Osteoblast (primary cell): Measurements from ENCODE around the gene TMEM106C. TPM values are rescaled to one million over a fixed set of nuclear protein-coding genes. Genes with fewer than 3 reads are reported as not detected.
A peak's percentile ranks its signal among the peaks of the same experiment; 100 is the strongest.

Source experiments
- DNase-seq: peaks from one replicate; pipeline ENCODE4 v3.0.0; 2011; ENCODE audit warnings: low spot score, mixed read lengths; ENCODE audit not compliant: insufficient read length; ENCODE audit errors: missing footprints
- H2AFZ ChIP-seq: 2 replicates; pipeline ENCODE4 v1.6.0; 2011; ENCODE audit warnings: mild to moderate bottlenecking, low read length
- H3K27ac ChIP-seq: 2 replicates; pipeline ENCODE4 v1.5.1; 2011; ENCODE audit warnings: mild to moderate bottlenecking, low read depth, low read length, moderate library complexity
- H3K27me3 ChIP-seq: 2 replicates; pipeline ENCODE4 v1.6.0; 2012; ENCODE audit warnings: mild to moderate bottlenecking, control low read depth, inconsistent platforms, low read length, moderate library complexity; ENCODE audit not compliant: insufficient read depth
- H3K36me3 ChIP-seq: 2 replicates; pipeline ENCODE4 v1.5.1; 2011; ENCODE audit warnings: mild to moderate bottlenecking, low read length, control low read depth, moderate library complexity; ENCODE audit not compliant: insufficient read depth
- H3K4me1 ChIP-seq: 2 replicates; pipeline ENCODE4 v1.5.1; 2011; ENCODE audit warnings: mild to moderate bottlenecking, low read length, control low read depth, moderate library complexity; ENCODE audit not compliant: insufficient read depth
- H3K4me2 ChIP-seq: 2 replicates; pipeline ENCODE4 v1.6.0; 2011; ENCODE audit warnings: mild to moderate bottlenecking, low read length; ENCODE audit not compliant: insufficient read depth
- H3K4me3 ChIP-seq: fragments of 200-600 bp; sonication (generic); 3 replicates; pipeline ENCODE4 v1.5.1; 2012; ENCODE audit warnings: mild to moderate bottlenecking, low read length, inconsistent platforms; ENCODE audit not compliant: insufficient read depth
- H3K79me2 ChIP-seq: 2 replicates; pipeline ENCODE4 v1.6.0; 2012; ENCODE audit warnings: mild to moderate bottlenecking, low read length, control low read depth, inconsistent platforms; ENCODE audit not compliant: insufficient read depth
- H3K9me3 ChIP-seq: 2 replicates; pipeline ENCODE4 v1.5.1; 2011; ENCODE audit warnings: low read depth, low read length, control low read depth
- H4K20me1 ChIP-seq: 2 replicates; pipeline ENCODE4 v1.6.0; 2012; ENCODE audit warnings: mild to moderate bottlenecking, low read length, control low read depth; ENCODE audit not compliant: insufficient read depth
- total RNA-seq: library from RNA; depleted of rRNA; stranded (reverse); fragments of >200 nt; gene quantifications from 2 replicates; pipeline ENCODE4 v1.2.3, GENCODE V29; 2012
- TF ChIP-seq, protein P1 (sequence below): IDR thresholded peaks from 2 replicates; pipeline ENCODE4 v1.5.1; 2011; ENCODE audit warnings: mild to moderate bottlenecking, low read depth, low read length, moderate library complexity; ENCODE audit errors: extremely low read depth

The TMEM106C gene
- total RNA-seq, 1 donor = 57.5 TPM

DNA sequence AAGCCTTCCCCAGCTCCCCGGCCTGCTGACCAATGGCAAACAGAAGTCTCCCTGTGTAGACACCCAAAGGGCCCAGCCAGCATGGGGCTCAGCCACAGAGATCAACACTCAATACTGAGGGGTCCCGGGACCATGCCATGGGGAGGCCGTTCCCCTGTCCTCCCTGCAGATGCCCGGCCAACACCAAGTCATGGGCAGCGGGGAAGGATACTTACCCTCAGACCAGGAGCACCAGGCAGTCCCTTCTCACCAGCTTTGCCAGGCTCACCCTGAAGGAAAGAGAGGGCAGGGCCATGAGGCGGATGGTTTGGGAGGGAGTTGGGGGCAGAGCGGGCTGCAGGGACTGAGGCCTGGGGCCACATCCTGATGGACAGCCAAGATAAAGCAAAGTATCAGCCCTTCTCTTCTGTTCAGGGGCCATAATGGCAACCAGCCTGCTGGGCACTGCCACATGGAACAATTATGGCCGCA, 21.0 kb downstream of the TMEM106C start:
- H3K79me2 ChIP-seq = no peaks in the 10 kb centered on the region
- no peak overlapping the region for H2AFZ ChIP-seq
- no peaks in the 10 kb centered on the region for H3K9me3 ChIP-seq
- H4K20me1 ChIP-seq = no peaks in the 10 kb centered on the region
- DNase-seq = peak; percentile 71
- H3K27me3 ChIP-seq = peaks cover 6% of the 10 kb centered on the region
- H3K4me1 ChIP-seq = no peaks in the 10 kb centered on the region
- H3K4me3 ChIP-seq = no peak overlapping the region
- H3K4me2 ChIP-seq = no peak overlapping the region
- TF ChIP-seq, protein P1, sequence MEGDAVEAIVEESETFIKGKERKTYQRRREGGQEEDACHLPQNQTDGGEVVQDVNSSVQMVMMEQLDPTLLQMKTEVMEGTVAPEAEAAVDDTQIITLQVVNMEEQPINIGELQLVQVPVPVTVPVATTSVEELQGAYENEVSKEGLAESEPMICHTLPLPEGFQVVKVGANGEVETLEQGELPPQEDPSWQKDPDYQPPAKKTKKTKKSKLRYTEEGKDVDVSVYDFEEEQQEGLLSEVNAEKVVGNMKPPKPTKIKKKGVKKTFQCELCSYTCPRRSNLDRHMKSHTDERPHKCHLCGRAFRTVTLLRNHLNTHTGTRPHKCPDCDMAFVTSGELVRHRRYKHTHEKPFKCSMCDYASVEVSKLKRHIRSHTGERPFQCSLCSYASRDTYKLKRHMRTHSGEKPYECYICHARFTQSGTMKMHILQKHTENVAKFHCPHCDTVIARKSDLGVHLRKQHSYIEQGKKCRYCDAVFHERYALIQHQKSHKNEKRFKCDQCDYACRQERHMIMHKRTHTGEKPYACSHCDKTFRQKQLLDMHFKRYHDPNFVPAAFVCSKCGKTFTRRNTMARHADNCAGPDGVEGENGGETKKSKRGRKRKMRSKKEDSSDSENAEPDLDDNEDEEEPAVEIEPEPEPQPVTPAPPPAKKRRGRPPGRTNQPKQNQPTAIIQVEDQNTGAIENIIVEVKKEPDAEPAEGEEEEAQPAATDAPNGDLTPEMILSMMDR = no peak
- no peak overlapping the region for H3K27ac ChIP-seq
- no peaks in the 10 kb centered on the region for H3K36me3 ChIP-seq

DNA sequence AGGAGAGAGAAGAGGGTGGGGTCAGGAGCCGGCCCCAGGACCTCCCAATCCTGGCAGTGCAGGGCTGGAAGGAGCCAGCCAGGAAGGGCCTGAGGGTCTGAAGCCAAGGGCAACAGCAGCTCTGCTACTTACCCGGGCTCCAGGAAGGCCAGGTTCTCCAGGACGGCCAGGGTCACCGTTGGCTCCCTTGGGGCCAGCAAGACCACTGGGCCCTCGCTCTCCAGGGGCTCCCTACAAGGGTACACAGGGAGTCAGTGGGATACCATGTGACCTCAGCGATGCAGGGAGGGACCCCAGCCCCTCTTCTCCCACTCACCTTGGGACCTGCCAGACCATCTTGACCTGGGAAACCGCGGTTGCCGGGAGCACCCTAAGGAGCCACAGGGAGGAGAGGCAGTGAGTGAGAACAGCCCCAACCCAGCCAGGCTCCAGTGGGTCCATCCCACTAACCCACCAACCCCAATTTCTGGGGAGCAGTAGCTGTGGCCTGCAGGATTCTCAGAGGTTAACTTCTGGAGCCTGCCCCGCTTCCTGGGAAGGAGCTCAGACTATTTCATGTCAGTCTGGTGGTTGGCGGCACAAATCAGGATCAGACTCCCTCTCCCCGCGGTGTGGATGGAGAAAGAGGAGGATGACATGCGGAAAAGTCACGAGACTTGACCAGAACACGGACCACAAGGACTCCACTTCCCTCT, 22.3 kb downstream of the TMEM106C start:
- Histone ChIP-seq H3K36me3 (no peaks in the 10 kb centered on the region), H3K27me3 (peaks cover 10% of the 10 kb centered on the region), H3K9me3 (no peaks in the 10 kb centered on the region), H3K79me2 (no peaks in the 10 kb centered on the region), H3K4me2 (no peak overlapping the region), H3K4me3 (no peak overlapping the region), H3K27ac (no peak overlapping the region), H3K4me1 (no peaks in the 10 kb centered on the region), H4K20me1 (no peaks in the 10 kb centered on the region), H2AFZ (no peak overlapping the region)
- TF ChIP-seq, protein P1 = no peak
- DNase-seq = peak; percentile 71

DNA sequence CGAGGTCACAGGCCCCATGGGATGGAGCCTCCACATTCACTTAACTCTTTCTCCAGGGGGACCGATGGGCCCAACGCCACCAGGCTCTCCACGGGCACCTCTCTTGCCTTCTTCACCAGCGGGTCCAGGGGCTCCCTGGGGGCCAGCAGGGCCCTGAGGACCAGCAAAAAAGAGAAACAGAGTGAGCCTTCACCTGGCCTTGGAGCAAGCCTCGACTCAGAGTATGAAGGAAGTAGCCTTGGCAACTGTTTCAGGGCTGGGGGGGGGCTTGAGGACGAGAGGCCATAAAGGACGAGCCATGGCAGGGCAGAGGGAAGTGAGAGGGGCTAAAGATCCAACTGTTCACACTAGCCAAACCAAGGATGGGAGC, 22.9 kb downstream of the TMEM106C start:
- Histone ChIP-seq H3K9me3 (no peaks in the 10 kb centered on the region), H3K27ac (no peak overlapping the region), H3K4me2 (no peak overlapping the region), H3K79me2 (no peaks in the 10 kb centered on the region), H3K36me3 (no peaks in the 10 kb centered on the region), H2AFZ (no peak overlapping the region), H3K4me1 (no peaks in the 10 kb centered on the region), H4K20me1 (no peaks in the 10 kb centered on the region), H3K27me3 (peaks cover 10% of the 10 kb centered on the region), H3K4me3 (no peak overlapping the region)
- TF ChIP-seq, protein P1 = no peak
- no peak for DNase-seq

DNA sequence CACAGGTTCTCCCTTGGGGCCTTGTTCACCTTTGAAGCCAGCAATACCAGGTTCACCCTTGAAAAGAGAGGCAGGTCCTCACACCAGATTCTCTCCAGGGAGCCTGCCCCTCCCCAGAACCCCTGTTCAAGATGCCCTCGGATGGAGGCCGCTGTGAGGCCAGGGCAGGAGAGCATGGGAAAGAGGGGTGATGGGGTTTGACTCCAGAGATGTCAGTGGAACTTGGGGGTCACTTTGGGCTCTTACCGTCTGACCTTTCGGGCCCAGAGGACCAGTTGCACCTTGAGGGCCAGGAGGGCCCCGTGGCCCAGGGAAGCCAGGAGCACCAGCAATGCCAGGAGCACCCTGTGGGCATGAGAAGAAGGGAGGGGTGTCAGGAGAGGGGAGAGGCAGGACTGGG, 23.4 kb downstream of the TMEM106C start:
- TF ChIP-seq, protein P1 = no peak
- Histone ChIP-seq H3K27me3 (peaks cover 13% of the 10 kb centered on the region), H3K79me2 (no peaks in the 10 kb centered on the region), H3K27ac (no peak overlapping the region), H3K4me3 (no peak overlapping the region), H4K20me1 (no peaks in the 10 kb centered on the region), H3K9me3 (no peaks in the 10 kb centered on the region), H2AFZ (no peak overlapping the region), H3K4me2 (no peak overlapping the region), H3K36me3 (no peaks in the 10 kb centered on the region), H3K4me1 (no peaks in the 10 kb centered on the region)
- DNase-seq = peak; percentile 82
